Body of pancreas (tissue), 4 donors: ENCODE measurements around the gene CKAP5. TPM values are rescaled to one million over a fixed set of nuclear protein-coding genes. Genes with fewer than 3 reads are reported as not detected.

Experiments
- ATAC-seq: fragments of 150-250 bp; one replicate; pipeline ENCODE4 v1.9.1; 2016
- DNase-seq, 4 donors: peaks; one replicate each; pipeline ENCODE4 v3.0.0-alpha.2; 2019
- H3K27ac ChIP-seq, 4 donors: fragments of 200-600 bp; sonication (generic); 1 replicate in 3 of 4; 2 replicates in 1 of 4; pipeline versions ENCODE4 v1.5.1 to v1.6.1; 2016 to 2019; ENCODE audit warnings: mild to moderate bottlenecking in 1 of 4, mixed read lengths in 1 of 4, moderate library complexity in 1 of 4
- H3K27me3 ChIP-seq, 2 donors: fragments of 200-600 bp; sonication (generic); one replicate each; pipeline ENCODE4 v1.6.0; 2016; ENCODE audit warnings: mild to moderate bottlenecking in 1 of 2
- H3K36me3 ChIP-seq, 2 donors: fragments of 200-600 bp; sonication (generic); replicated peaks in 1 of 2; 2 replicates each; pipeline ENCODE4 v1.5.1; 2016; ENCODE audit warnings: low read depth in 2 of 2; ENCODE audit not compliant: insufficient read depth in 1 of 2
- H3K4me1 ChIP-seq: fragments of 200-600 bp; sonication (generic); one replicate; pipeline ENCODE4 v1.6.0; 2016
- H3K4me3 ChIP-seq, 2 donors: fragments of 200-600 bp; sonication (generic); 1 replicate in 1 of 2; 2 replicates in 1 of 2; pipeline ENCODE4 v1.5.1; 2016 to 2019
- H3K9me3 ChIP-seq, 3 donors: fragments of 200-600 bp; sonication (generic); 1 replicate in 2 of 3; 2 replicates in 1 of 3; pipeline ENCODE4 v1.5.1; 2016
- POLR2A ChIP-seq, 3 donors: fragments of 450-650 bp; IDR thresholded peaks; one replicate each; pipeline ENCODE4 v1.6.1; 2016; ENCODE audit warnings: antibody characterized with exemption in 3 of 3, mild to moderate bottlenecking in 2 of 3
- WGBS, 2 donors: methylation state at CpG; one replicate each; pipeline ENCODE4 v1.1.5; 2017; 5-methylcytosine and 5-hydroxymethylcytosine counted together
- intact Hi-C: fragments of 100-400 bp; cut with DNase I; formaldehyde crosslinking; loops from one replicate; pipeline ENCODE4 v1.15.1; 2023
- total RNA-seq, 2 donors: library from RNA; depleted of rRNA; stranded (reverse); fragments of >200 nt; gene quantifications; one replicate each; pipeline ENCODE4 v1.1.0, GENCODE V29; 2016
- TF ChIP-seq, protein P1 (sequence below), 7 experiments: fragments of 450-650 bp in 4 of 7; fragments of 200-600 bp in 3 of 7; sonication (generic) in 3 of 7; IDR thresholded peaks; one replicate each; pipeline ENCODE4 v1.5.1; 2016 to 2019; ENCODE audit warnings: antibody characterized with exemption in 7 of 7

Gene CKAP5
- total RNA-seq, 2 donors from 2014 or later: 22.8 to 24.7 TPM

DNA sequence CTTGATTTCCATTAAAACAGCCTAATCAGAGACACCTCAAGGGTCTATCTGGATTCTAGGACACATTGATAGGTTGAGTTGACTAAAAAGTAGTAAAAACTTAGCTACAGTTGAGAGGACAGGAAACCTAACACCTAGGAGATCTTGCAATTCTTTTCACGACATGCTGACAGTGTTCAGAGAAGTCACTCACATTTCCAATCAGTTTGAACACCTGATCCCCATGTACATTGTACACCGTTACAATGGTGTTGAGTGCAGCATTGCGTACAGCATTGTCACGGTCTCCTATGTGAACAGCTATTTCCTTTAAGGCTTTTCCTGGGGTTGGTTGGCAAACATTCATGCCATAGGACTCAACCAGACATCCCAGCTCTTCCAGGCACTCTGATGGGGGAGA is 84.3 kb downstream of the CKAP5 start:
- H3K27me3 ChIP-seq: no peaks in the 10 kb centered on the region
- ATAC-seq (no peak), DNase-seq (no peak)
- TF ChIP-seq, protein P1, sequence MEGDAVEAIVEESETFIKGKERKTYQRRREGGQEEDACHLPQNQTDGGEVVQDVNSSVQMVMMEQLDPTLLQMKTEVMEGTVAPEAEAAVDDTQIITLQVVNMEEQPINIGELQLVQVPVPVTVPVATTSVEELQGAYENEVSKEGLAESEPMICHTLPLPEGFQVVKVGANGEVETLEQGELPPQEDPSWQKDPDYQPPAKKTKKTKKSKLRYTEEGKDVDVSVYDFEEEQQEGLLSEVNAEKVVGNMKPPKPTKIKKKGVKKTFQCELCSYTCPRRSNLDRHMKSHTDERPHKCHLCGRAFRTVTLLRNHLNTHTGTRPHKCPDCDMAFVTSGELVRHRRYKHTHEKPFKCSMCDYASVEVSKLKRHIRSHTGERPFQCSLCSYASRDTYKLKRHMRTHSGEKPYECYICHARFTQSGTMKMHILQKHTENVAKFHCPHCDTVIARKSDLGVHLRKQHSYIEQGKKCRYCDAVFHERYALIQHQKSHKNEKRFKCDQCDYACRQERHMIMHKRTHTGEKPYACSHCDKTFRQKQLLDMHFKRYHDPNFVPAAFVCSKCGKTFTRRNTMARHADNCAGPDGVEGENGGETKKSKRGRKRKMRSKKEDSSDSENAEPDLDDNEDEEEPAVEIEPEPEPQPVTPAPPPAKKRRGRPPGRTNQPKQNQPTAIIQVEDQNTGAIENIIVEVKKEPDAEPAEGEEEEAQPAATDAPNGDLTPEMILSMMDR (IDR thresholded peaks at IDR 0.05): no peak
- TF ChIP-seq POLR2A (IDR thresholded peaks at IDR 0.05): no peak
- H3K4me1 ChIP-seq: no peaks in the 10 kb centered on the region
- H3K27ac ChIP-seq: no peak overlapping the region
- 94 to 95% methylated on average over 4 of the region's 4 CpGs for WGBS, 2 donors
- H3K9me3 ChIP-seq: no peaks in the 10 kb centered on the region
- intact Hi-C loops: no loop called here
- no peak overlapping the region for H3K4me3 ChIP-seq
- peaks cover 0 to 34% of the 10 kb centered on the region in 2 donors for H3K36me3 ChIP-seq

GRCh38 chr11:46760429-46761128 is 85.5 kb downstream of the CKAP5 start:
- Histone ChIP-seq H3K36me3 (peaks cover 0 to 32% of the 10 kb centered on the region in 2 donors), H3K27me3 (no peaks in the 10 kb centered on the region), H3K4me1 (no peaks in the 10 kb centered on the region), H3K4me3 (no peak overlapping the region), H3K9me3 (no peaks in the 10 kb centered on the region), H3K27ac (no peak overlapping the region)
- no peak for DNase-seq
- no peak for ATAC-seq
- WGBS, 2 donors: 96% methylated on average over 6 of the region's 6 CpGs
- intact Hi-C loops: no loop called here
- TF ChIP-seq POLR2A (IDR thresholded peaks at IDR 0.05): no peak
- TF ChIP-seq, protein P1 (IDR thresholded peaks at IDR 0.05): no peak

GRCh38 chr11:46759196-46759595 is 86.9 kb downstream of the CKAP5 start:
- intact Hi-C loops: no loop called here
- TF ChIP-seq POLR2A (IDR thresholded peaks at IDR 0.05): no peak
- TF ChIP-seq, protein P1 (IDR thresholded peaks at IDR 0.05): no peak
- ATAC-seq: no peak
- no peak for DNase-seq
- 87 to 92% methylated on average over 6 of the region's 6 CpGs for WGBS, 2 donors
- Histone ChIP-seq H3K9me3 (no peaks in the 10 kb centered on the region), H3K27ac (no peak overlapping the region), H3K36me3 (peaks cover 0 to 30% of the 10 kb centered on the region in 2 donors), H3K27me3 (no peaks in the 10 kb centered on the region), H3K4me3 (no peak overlapping the region), H3K4me1 (no peaks in the 10 kb centered on the region)

GRCh38 chr11:46755962-46756361 is 90.1 kb downstream of the CKAP5 start:
- intact Hi-C loops: no loop called here
- Histone ChIP-seq H3K9me3 (no peaks in the 10 kb centered on the region), H3K36me3 (peaks cover 0 to 25% of the 10 kb centered on the region in 2 donors), H3K4me1 (no peaks in the 10 kb centered on the region), H3K4me3 (no peak overlapping the region), H3K27me3 (no peaks in the 10 kb centered on the region), H3K27ac (no peak overlapping the region)
- TF ChIP-seq, protein P1 (IDR thresholded peaks at IDR 0.05): no peak
- TF ChIP-seq POLR2A (IDR thresholded peaks at IDR 0.05): no peak
- DNase-seq: no peak
- no peak for ATAC-seq

DNA sequence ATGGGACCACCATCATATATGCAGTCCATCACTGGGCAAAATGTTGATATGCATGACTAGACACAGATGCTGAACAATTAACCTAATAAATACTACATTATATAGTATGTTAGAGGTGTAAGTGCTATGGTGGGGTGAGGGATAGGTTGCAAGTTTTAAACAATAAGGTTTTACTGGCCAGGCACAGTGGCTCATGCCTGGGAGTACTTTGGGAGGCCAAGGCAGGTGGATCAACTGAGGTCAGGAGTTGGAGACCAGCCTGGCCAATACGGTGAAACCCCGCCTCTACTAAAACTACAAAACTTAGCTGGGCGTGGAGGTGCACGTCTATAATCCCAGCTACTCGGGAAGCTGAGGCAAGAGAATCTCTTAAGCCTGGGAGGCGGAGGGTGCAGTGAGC is 98.9 kb downstream of the CKAP5 start:
- Histone ChIP-seq H3K27me3 (no peaks in the 10 kb centered on the region), H3K9me3 (no peaks in the 10 kb centered on the region), H3K27ac (no peak overlapping the region), H3K4me1 (no peaks in the 10 kb centered on the region), H3K4me3 (no peak overlapping the region), H3K36me3 (peaks cover 6 to 31% of the 10 kb centered on the region in 2 donors)
- WGBS, 2 donors: 94 to 95% methylated on average over 6 of the region's 6 CpGs
- TF ChIP-seq, protein P1 (IDR thresholded peaks at IDR 0.05): no peak
- no peak for TF ChIP-seq POLR2A (IDR thresholded peaks at IDR 0.05)
- ATAC-seq (no peak), DNase-seq (no peak)
- intact Hi-C loops: no loop called here
